Progenitor cell of endocrine pancreas (in vitro differentiated cells): ENCODE data around the gene MKRN1. TPM values are rescaled to one million over a fixed set of nuclear protein-coding genes. Genes with fewer than 3 reads are reported as not detected.
"Not testable (repeated sequence)": the region's sequence is repeated elsewhere in the genome, so short reads cannot be mapped to it uniquely, and the experiment has no call there.

Experiments used
- DNase-seq: peaks from one replicate; pipeline ENCODE4 v3.0.0; 2021; ENCODE audit warnings: low spot score; ENCODE audit not compliant: unreplicated experiment
- H3K27ac Mint-ChIP-seq: 2 replicates; pipeline ENCODE4 v1.8.0; 2021; ENCODE audit warnings: mild to moderate bottlenecking, moderate library complexity, mixed read lengths
- H3K27me3 Mint-ChIP-seq: 2 replicates; pipeline ENCODE4 v1.8.0; 2021; ENCODE audit warnings: mixed read lengths
- H3K36me3 Mint-ChIP-seq: 2 replicates; pipeline ENCODE4 v1.8.0; 2022; ENCODE audit warnings: mixed read lengths; ENCODE audit not compliant: insufficient read depth
- H3K4me1 Mint-ChIP-seq: 2 replicates; pipeline ENCODE4 v1.8.0; 2021; ENCODE audit warnings: low read depth, mixed read lengths
- H3K4me3 Mint-ChIP-seq: 2 replicates; pipeline ENCODE4 v1.8.0; 2021; ENCODE audit warnings: low read depth, mild to moderate bottlenecking, moderate library complexity, mixed read lengths
- H3K9me3 Mint-ChIP-seq: 2 replicates; pipeline ENCODE4 v1.8.0; 2021; ENCODE audit warnings: low read depth, mixed read lengths
- total RNA-seq: library from RNA; stranded (reverse); gene quantifications from 2 replicates; pipeline ENCODE4 v1.2.1, GENCODE V29; 2021
- TF ChIP-seq, protein P1 (sequence below): fragments of 200-600 bp; sonication (generic); IDR thresholded peaks from one replicate; pipeline ENCODE4 v1.5.0; 2021; ENCODE audit warnings: antibody characterized with exemption, mild to moderate bottlenecking; ENCODE audit not compliant: unreplicated experiment

MKRN1 gene
- total RNA-seq, 1 donor from 2014 or later: 99.4 TPM

DNA sequence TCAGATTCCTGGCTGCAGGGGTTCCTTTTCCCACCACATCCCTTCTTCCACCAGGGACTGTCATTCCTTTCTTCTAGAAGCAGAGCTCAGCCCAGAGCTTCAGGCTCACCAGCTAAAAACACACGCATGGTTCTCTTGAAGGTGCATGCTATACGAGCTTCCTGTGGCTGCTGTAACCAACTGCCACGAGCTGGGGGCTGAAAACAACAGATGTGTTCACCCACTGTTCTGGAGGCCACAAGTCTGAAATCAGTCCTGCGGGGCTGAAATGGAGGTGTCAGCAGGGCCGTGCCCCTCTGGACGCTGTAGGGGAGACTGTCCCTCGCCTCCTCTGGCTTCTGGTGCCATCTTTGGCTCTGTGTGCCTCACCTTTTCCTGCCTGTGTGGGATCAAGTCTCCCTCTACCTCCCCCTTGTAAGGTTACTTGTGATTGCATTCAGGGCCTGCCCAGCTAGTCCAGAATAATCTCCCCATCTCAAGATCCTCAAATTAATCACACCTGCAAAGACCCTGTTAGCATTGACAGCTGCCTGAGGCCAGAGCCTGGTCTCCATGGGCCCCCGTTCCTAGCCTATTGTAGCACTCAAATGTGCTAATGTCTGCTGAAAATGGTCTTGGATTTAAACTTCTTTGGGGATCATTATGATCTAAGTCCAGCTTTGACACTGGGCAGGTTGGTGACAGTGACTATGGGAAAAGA lies 61.7 kb downstream of the MKRN1 start:
- Mint-ChIP-seq H3K4me3 (no peak overlapping the region), H3K9me3 (no peaks in the 10 kb centered on the region), H3K27me3 (no peaks in the 10 kb centered on the region), H3K4me1 (peaks cover 21% of the 10 kb centered on the region), H3K27ac (peak overlapping the region; percentile 80), H3K36me3 (peaks cover 7% of the 10 kb centered on the region)
- no peak for DNase-seq
- TF ChIP-seq, protein P1, sequence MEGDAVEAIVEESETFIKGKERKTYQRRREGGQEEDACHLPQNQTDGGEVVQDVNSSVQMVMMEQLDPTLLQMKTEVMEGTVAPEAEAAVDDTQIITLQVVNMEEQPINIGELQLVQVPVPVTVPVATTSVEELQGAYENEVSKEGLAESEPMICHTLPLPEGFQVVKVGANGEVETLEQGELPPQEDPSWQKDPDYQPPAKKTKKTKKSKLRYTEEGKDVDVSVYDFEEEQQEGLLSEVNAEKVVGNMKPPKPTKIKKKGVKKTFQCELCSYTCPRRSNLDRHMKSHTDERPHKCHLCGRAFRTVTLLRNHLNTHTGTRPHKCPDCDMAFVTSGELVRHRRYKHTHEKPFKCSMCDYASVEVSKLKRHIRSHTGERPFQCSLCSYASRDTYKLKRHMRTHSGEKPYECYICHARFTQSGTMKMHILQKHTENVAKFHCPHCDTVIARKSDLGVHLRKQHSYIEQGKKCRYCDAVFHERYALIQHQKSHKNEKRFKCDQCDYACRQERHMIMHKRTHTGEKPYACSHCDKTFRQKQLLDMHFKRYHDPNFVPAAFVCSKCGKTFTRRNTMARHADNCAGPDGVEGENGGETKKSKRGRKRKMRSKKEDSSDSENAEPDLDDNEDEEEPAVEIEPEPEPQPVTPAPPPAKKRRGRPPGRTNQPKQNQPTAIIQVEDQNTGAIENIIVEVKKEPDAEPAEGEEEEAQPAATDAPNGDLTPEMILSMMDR: no peak

DNA sequence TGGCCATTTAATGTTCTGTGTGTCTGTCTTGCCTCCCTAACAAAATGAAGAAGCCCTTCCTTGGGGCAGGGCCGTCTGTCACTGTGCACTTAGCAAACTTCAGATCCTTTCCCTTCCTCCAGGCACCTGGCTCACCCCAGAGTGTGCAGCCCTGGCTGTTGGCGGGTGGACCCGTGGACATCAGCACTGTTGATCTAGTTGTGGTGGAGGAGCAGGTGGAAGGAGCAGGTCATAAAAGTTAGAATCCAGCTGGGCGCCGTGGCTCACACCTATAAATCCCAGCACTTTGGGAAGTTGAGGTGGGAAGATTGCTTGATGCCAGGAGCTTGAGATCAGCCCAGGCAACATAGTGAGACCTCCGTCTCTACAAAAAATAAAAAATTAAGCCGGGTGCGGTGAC lies 62.7 kb downstream of the MKRN1 start:
- H3K9me3 Mint-ChIP-seq: no peaks in the 10 kb centered on the region
- H3K4me3 Mint-ChIP-seq: no peak overlapping the region
- peaks cover 11% of the 10 kb centered on the region for H3K36me3 Mint-ChIP-seq
- peak overlapping the region; percentile 15 for H3K27ac Mint-ChIP-seq
- H3K4me1 Mint-ChIP-seq: peaks cover 21% of the 10 kb centered on the region
- TF ChIP-seq, protein P1: no peak
- H3K27me3 Mint-ChIP-seq: no peaks in the 10 kb centered on the region
- DNase-seq: no peak

DNA sequence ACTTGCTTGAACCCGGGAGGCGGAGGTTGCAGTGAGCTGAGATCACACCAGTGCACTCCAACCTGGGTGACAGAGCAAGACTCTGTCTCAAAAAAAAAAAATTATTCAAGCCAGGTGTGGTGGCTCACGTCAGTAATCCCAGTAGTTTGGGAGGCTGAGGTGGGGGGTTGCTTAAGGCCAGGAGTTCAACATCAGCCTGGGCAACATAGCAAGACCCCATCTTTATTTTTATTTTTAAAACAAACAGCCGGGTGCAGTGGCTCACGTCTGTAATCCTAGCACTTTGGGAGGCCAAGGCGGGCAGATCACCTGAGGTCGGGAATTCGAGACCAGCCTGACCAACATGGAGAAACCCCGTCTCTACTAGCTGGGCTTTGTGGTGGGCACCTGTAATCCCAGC lies 63.5 kb downstream of the MKRN1 start:
- not testable (repeated sequence) for H3K4me3 Mint-ChIP-seq, H3K27me3 Mint-ChIP-seq, H3K9me3 Mint-ChIP-seq, DNase-seq, H3K27ac Mint-ChIP-seq
- Mint-ChIP-seq H3K4me1 (peaks cover 21% of the 10 kb centered on the region), H3K36me3 (peaks cover 15% of the 10 kb centered on the region)

- DNase-seq: no peak
- Mint-ChIP-seq H3K9me3 (no peaks in the 10 kb centered on the region), H3K27me3 (no peaks in the 10 kb centered on the region), H3K4me1 (peaks cover 21% of the 10 kb centered on the region), H3K27ac (no peak overlapping the region), H3K4me3 (no peak overlapping the region), H3K36me3 (peaks cover 17% of the 10 kb centered on the region)
- TF ChIP-seq, protein P1: no peak
Measured at GRCh38 chr7:140415361-140415760, 63.9 kb downstream of the MKRN1 start.

GRCh38 chr7:140404565-140405065 lies 74.7 kb downstream of the MKRN1 start:
- TF ChIP-seq, protein P1: no peak
- Mint-ChIP-seq H3K9me3 (no peaks in the 10 kb centered on the region), H3K27ac (peak overlapping the region; percentile 94), H3K27me3 (no peaks in the 10 kb centered on the region), H3K36me3 (peaks cover 8% of the 10 kb centered on the region), H3K4me1 (peaks cover 13% of the 10 kb centered on the region), H3K4me3 (peak overlapping the region; percentile 87)
- DNase-seq: no peak
